ENCODE data around the gene AIF1. TPM values are rescaled to one million over a fixed set of nuclear protein-coding genes. Genes with fewer than 3 reads are reported as not detected.

AIF1 gene
- total RNA-seq, 2 experiments from 2014 or later = 16.3 to 22.0 TPM

GRCh38 chr6:31615748-31616147, 714 bp downstream of the AIF1 start:
- Histone ChIP-seq H3K79me2 (ENCODE audit: insufficient read depth, low read depth, low read length) (peaks cover 1% of the 10 kb centered on the region; the same call in 1 of the 2 replicates), H2AFZ (ENCODE audit: low read length) (peak overlapping the region; percentile 67), H3K27ac (ENCODE audit: low read depth, low read length, poor library complexity, severe bottlenecking) (peak overlapping the region; percentile 58), H3K36me3 (ENCODE audit: insufficient read depth, low read length) (no peaks in the 10 kb centered on the region), H3K9me3 (ENCODE audit: low read length) (no peaks in the 10 kb centered on the region), H3K4me3 (ENCODE audit: low read depth, low read length, poor library complexity, severe bottlenecking) (peak overlapping the region; percentile 61), H3K9me2 (ENCODE audit: insufficient read depth, low read length) (no peaks in the 10 kb centered on the region), H3K4me1 (ENCODE audit: insufficient read depth, low read length, poor library complexity, severe bottlenecking) (peaks cover 39% of the 10 kb centered on the region), H4K20me1 (ENCODE audit: insufficient read depth, low read length) (no peaks in the 10 kb centered on the region), H3K4me2 (ENCODE audit: low read length) (peak overlapping the region; percentile 76)
- intact Hi-C loops (cut with micrococcal nuclease; ENCODE audit: unreplicated experiment) = no loop called here
- ChIA-PET POLR2A (interaction anchor here (1.3 kb wide), 1 partner anchor 74 kb away, joined by 7 read pairs; the partner anchor contains the start of gene DDX39B), CTCF (ENCODE audit: unreplicated experiment) (interaction anchor here (1.0 kb wide), 1 partner anchor 28 kb away, joined by 3 read pairs; no protein-coding TSS in a partner anchor)
- peak; percentile 62 for DNase-seq (ENCODE audit: low spot score)
- BruUV-seq (replicated peaks) = no TSS peak
- TF ChIP-seq CTCF (conservative IDR thresholded peaks at IDR 0.05; ENCODE audit: low read length) = no peak
- no peak for TF ChIP-seq EZH2phosphoT487 (IDR thresholded peaks at IDR 0.05; ENCODE audit: borderline replicate concordance, low read depth, low read length)

- POLR2A ChIA-PET = interaction anchor here (0.6 to 1.3 kb wide), 3 partner anchors 10 to 76 kb away, joined by 3 to 4 read pairs (median 4); partner anchors contain the start of gene DDX39B
- peak overlapping the region; percentile 76; the same call in 1 of the 2 replicates for H3K4me2 ChIP-seq (ENCODE audit: low read length)
Observed at GRCh38 chr6:31617010-31617409, 2.0 kb downstream of the AIF1 start.

More at GRCh38 chr6:31617010-31617409, 2.0 kb downstream of the AIF1 start:
- Histone ChIP-seq H3K27ac (ENCODE audit: low read depth, low read length, poor library complexity, severe bottlenecking) (no peak overlapping the region), H3K9me3 (ENCODE audit: low read length) (no peaks in the 10 kb centered on the region), H4K20me1 (ENCODE audit: insufficient read depth, low read length) (peaks cover 8% of the 10 kb centered on the region), H3K79me2 (ENCODE audit: insufficient read depth, low read depth, low read length) (peaks cover 14% of the 10 kb centered on the region), H3K9me2 (ENCODE audit: insufficient read depth, low read length) (no peaks in the 10 kb centered on the region), H3K36me3 (ENCODE audit: insufficient read depth, low read length) (peaks cover 12% of the 10 kb centered on the region), H2AFZ (ENCODE audit: low read length) (no peak overlapping the region), H3K4me3 (ENCODE audit: low read depth, low read length, poor library complexity, severe bottlenecking) (peak overlapping the region; percentile 61), H3K4me1 (ENCODE audit: insufficient read depth, low read length, poor library complexity, severe bottlenecking) (peaks cover 44% of the 10 kb centered on the region)
- CTCF ChIA-PET (ENCODE audit: unreplicated experiment) = no interaction called here
- TF ChIP-seq EZH2phosphoT487 (IDR thresholded peaks at IDR 0.05; ENCODE audit: borderline replicate concordance, low read depth, low read length) = no peak
- no peak for TF ChIP-seq CTCF (conservative IDR thresholded peaks at IDR 0.05; ENCODE audit: low read length)
- BruUV-seq (replicated peaks) = no TSS peak
- intact Hi-C loops (cut with micrococcal nuclease; ENCODE audit: unreplicated experiment) = no loop called here
- DNase-seq (ENCODE audit: low spot score) = no peak

Measured in OCI-LY7 (cell line).